GM18502 (cell line): ENCODE data around the gene OR10A7.
"Not testable (repeated sequence)": the region's sequence is repeated elsewhere in the genome, so short reads cannot be mapped to it uniquely, and the experiment has no call there.

Experiments
- ATAC-seq: cut with Tn5 transposase; IDR thresholded peaks from one replicate; pipeline ENCODE4 v1.9.1; 2021; ENCODE audit warnings: mild to moderate bottlenecking; ENCODE audit not compliant: unreplicated experiment, poor library complexity

The OR10A7 gene, protein sequence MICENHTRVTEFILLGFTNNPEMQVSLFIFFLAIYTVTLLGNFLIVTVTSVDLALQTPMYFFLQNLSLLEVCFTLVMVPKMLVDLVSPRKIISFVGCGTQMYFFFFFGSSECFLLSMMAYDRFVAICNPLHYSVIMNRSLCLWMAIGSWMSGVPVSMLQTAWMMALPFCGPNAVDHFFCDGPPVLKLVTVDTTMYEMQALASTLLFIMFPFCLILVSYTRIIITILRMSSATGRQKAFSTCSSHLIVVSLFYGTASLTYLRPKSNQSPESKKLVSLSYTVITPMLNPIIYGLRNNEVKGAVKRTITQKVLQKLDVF

DNA sequence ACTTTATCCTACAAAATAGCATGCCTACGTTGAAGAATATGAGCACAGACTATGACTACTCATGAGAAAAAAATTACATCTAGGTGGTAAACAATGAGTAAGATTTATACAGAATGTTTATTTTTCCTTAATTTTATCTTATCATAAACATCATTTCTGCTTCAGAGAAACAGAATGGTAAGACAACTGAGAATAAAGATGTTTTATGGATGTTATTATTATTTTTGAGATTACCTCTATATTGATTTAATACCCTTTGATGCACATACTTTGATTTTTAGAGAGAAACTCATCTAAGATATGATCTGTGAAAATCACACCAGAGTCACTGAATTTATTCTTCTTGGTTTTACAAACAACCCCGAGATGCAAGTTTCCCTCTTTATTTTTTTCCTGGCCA lies at the start of gene OR10A7:
Gene OR10A7 (plus strand): TSS at position 301 of the 400 bp plus-strand sequence. CDS start 0 bp downstream, at position 301.
- no peak for ATAC-seq

- no peak for ATAC-seq
Observed at GRCh38 chr12:55171445-55171844, 49.4 kb upstream of the OR10A7 start.

GRCh38 chr12:55171846-55172245 lies 49.0 kb upstream of the OR10A7 start:
- not testable (repeated sequence) for ATAC-seq

GRCh38 chr12:55172686-55173085 lies 48.1 kb upstream of the OR10A7 start:
- no peak for ATAC-seq

GRCh38 chr12:55173456-55173855 lies 47.4 kb upstream of the OR10A7 start:
- ATAC-seq, result no peak

- ATAC-seq, result no peak
Observed at GRCh38 chr12:55188573-55188972, 32.3 kb upstream of the OR10A7 start.

GRCh38 chr12:55188974-55189556 lies 31.8 kb upstream of the OR10A7 start:
- no peak for ATAC-seq

- no peak for ATAC-seq
Observed at GRCh38 chr12:55194382-55194781, 26.4 kb upstream of the OR10A7 start.

- ATAC-seq, result no peak
Observed at GRCh38 chr12:55226523-55226922, 5.7 kb downstream of the OR10A7 start.

DNA sequence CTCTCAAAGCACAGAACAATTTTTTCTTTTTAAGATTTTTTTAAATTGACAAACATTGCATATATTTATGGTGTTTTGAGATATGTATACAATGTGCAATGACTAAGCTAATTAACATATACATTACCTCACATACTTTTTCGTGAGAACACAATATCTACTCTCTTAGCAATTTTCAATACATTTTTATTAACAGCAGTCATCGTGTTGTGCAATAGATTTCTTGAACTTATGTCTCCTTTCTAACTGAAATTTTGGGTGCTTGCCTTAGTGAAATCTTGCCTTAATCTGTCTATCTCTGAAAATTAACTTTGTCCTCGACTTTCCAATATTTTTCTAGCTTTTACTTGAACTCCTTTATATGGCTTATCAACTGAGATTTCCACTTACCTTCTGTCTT lies 6.8 kb downstream of the OR10A7 start:
- no peak for ATAC-seq

GRCh38 chr12:55244309-55244708 lies 23.5 kb downstream of the OR10A7 start, which contains the start of gene OR6C74:
Gene OR6C74, plus strand, starts transcription at chr12:55244609. Its CDS starts 2,679 bp downstream, at chr12:55247288.
- ATAC-seq, result no peak

GRCh38 chr12:55246159-55246558 lies 25.3 kb downstream of the OR10A7 start:
- ATAC-seq, result no peak

DNA sequence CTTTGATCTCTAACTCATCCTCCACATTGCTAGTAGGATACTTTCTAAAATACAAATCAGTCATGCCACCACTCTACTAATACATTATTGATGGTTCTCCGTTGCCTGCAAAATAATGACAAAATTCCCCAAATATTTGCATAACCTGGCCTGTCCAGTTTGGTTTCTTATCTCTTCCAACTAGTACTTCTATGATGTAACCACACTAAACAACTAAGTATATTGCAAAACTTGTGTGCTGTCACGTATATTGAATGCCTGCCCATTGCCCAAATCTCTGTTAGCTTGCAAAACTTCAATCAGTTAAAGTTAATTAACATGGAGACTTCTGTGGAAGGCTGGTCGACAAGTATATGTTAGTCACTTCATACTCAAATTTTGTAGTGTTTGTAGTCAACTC lies 30.1 kb downstream of the OR10A7 start:
- no peak for ATAC-seq

- no peak for ATAC-seq
Observed at GRCh38 chr12:55253281-55253680, 32.5 kb downstream of the OR10A7 start.

- no peak for ATAC-seq
Observed at GRCh38 chr12:55256831-55257230, 36.0 kb downstream of the OR10A7 start.

GRCh38 chr12:55258303-55258702 lies 37.5 kb downstream of the OR10A7 start:
- no peak for ATAC-seq
